OCI-LY1 (cell line): Measurements from ENCODE around the gene ASPHD1.
"Not testable (repeated sequence)": the region's sequence is repeated elsewhere in the genome, so short reads cannot be mapped to it uniquely, and the experiment has no call there.

Source experiments
- H2AFZ ChIP-seq: fragments of 200-600 bp; sonication (generic), shearing (Covaris generic); 2 replicates; pipeline ENCODE4 v1.6.0; 2014; ENCODE audit warnings: antibody characterized with exemption, mild to moderate bottlenecking, low read length
- H3F3A ChIP-seq: fragments of 200-600 bp; sonication (generic), shearing (Covaris generic); 2 replicates; pipeline ENCODE4 v1.6.0; 2014; ENCODE audit warnings: mild to moderate bottlenecking, antibody characterized with exemption, low read length, moderate library complexity; ENCODE audit not compliant: insufficient read depth
- H3K27ac ChIP-seq: fragments of 200-600 bp; sonication (generic); 2 replicates; pipeline ENCODE4 v1.5.1; 2014; ENCODE audit warnings: low read length, mixed run types, mild to moderate bottlenecking, low read depth; ENCODE audit not compliant: poor library complexity, severe bottlenecking
- H3K27me3 ChIP-seq: fragments of 200-600 bp; sonication (generic); 2 replicates; pipeline ENCODE4 v1.6.0; 2014; ENCODE audit warnings: antibody characterized with exemption, mild to moderate bottlenecking, low read length, moderate library complexity; ENCODE audit not compliant: insufficient read depth
- H3K36me3 ChIP-seq: fragments of 200-600 bp; sonication (generic); 2 replicates; pipeline ENCODE4 v1.6.1; 2014; ENCODE audit warnings: mild to moderate bottlenecking, antibody characterized with exemption, low read length, moderate library complexity, mixed read lengths; ENCODE audit not compliant: insufficient read depth
- H3K4me1 ChIP-seq: fragments of 200-600 bp; sonication (generic); 2 replicates; pipeline ENCODE4 v1.5.1; 2014; ENCODE audit warnings: mild to moderate bottlenecking, low read length, moderate library complexity; ENCODE audit not compliant: insufficient read depth, severe bottlenecking
- H3K4me2 ChIP-seq: fragments of 200-600 bp; sonication (generic), shearing (Covaris generic); 2 replicates; pipeline ENCODE4 v1.6.1; 2014; ENCODE audit warnings: low read length
- H3K4me3 ChIP-seq: fragments of 200-600 bp; sonication (generic); 2 replicates; pipeline ENCODE4 v1.5.1; 2014; ENCODE audit warnings: low read length, low read depth, mild to moderate bottlenecking, mixed read lengths; ENCODE audit not compliant: poor library complexity, severe bottlenecking
- H3K79me2 ChIP-seq: fragments of 200-600 bp; shearing (Covaris generic); 2 replicates; pipeline ENCODE4 v1.6.1; 2016; ENCODE audit warnings: mixed run types, low read length, mixed read lengths; ENCODE audit not compliant: insufficient read depth
- H3K9ac ChIP-seq: fragments of 200-600 bp; sonication (generic), shearing (Covaris generic); 2 replicates; pipeline ENCODE4 v1.6.1; 2014; ENCODE audit warnings: mild to moderate bottlenecking, low read length, mixed read lengths
- H3K9me2 ChIP-seq: fragments of 200-600 bp; sonication (generic), shearing (Covaris generic); 2 replicates; pipeline ENCODE4 v1.6.1; 2014; ENCODE audit warnings: low read depth, mild to moderate bottlenecking, low read length, mixed read lengths
- H3K9me3 ChIP-seq: fragments of 200-600 bp; shearing (Covaris generic); 2 replicates; pipeline ENCODE4 v1.6.1; 2014; ENCODE audit warnings: low read length, mixed read lengths
- H4K20me1 ChIP-seq: fragments of 200-600 bp; sonication (generic), shearing (Covaris generic); 2 replicates; pipeline ENCODE4 v1.6.0; 2016; ENCODE audit warnings: mild to moderate bottlenecking, low read length; ENCODE audit not compliant: insufficient read depth
- EZH2 ChIP-seq: fragments of 200-600 bp; sonication (generic), shearing (Covaris generic); IDR thresholded peaks from 2 replicates; pipeline ENCODE4 v1.8.0; 2017; ENCODE audit warnings: borderline replicate concordance, mixed run types, mild to moderate bottlenecking, antibody characterized with exemption, low read length, moderate library complexity, mixed read lengths
- TF ChIP-seq, protein P1 (sequence below): fragments of 200-600 bp; sonication (generic), shearing (Covaris generic); IDR thresholded peaks from 2 replicates; pipeline ENCODE4 v1.5.1; 2017; ENCODE audit warnings: mild to moderate bottlenecking, antibody characterized with exemption, low read length, moderate library complexity, mixed read lengths

The ASPHD1 gene

GRCh38 chr16:29868396-29869009 lies 31.8 kb upstream of the ASPHD1 start:
- Histone ChIP-seq H3K27me3 (0 out of 2 replicates have a peak, but pooled peaks cover 5% of the 10 kb centered on the region), H3K4me3 (no peak overlapping the region), H3K27ac (no peak overlapping the region), H3K9me3 (no peaks in the 10 kb centered on the region), H3K79me2 (no peaks in the 10 kb centered on the region), H3K9me2 (no peaks in the 10 kb centered on the region), H3F3A (no peaks in the 10 kb centered on the region), H4K20me1 (no peaks in the 10 kb centered on the region), H3K9ac (no peak overlapping the region), H3K4me2 (no peak overlapping the region), H2AFZ (no peak overlapping the region), H3K36me3 (no peaks in the 10 kb centered on the region), H3K4me1 (peaks cover 4% of the 10 kb centered on the region)
- no peak for TF ChIP-seq EZH2
- TF ChIP-seq, protein P1, sequence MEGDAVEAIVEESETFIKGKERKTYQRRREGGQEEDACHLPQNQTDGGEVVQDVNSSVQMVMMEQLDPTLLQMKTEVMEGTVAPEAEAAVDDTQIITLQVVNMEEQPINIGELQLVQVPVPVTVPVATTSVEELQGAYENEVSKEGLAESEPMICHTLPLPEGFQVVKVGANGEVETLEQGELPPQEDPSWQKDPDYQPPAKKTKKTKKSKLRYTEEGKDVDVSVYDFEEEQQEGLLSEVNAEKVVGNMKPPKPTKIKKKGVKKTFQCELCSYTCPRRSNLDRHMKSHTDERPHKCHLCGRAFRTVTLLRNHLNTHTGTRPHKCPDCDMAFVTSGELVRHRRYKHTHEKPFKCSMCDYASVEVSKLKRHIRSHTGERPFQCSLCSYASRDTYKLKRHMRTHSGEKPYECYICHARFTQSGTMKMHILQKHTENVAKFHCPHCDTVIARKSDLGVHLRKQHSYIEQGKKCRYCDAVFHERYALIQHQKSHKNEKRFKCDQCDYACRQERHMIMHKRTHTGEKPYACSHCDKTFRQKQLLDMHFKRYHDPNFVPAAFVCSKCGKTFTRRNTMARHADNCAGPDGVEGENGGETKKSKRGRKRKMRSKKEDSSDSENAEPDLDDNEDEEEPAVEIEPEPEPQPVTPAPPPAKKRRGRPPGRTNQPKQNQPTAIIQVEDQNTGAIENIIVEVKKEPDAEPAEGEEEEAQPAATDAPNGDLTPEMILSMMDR, result no peak

DNA sequence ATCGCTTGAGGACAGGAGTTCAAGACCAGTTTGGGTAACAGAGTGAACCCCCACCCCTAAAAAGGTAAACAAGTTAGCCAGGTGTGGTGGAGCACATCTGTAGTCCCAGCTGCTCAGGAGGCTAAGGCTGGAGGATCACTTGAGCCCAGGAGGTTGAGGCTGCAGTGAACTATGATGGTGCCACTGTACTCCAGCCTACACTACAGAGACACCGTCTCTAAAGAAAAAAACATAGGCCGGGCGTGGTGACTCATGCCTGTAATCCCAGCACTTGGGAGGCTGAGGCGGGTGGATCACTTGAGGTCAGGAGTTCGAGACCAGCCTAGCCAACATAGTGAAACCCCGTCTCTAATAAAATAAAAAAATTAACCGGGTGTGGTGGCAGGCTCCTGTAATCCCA lies 31.2 kb upstream of the ASPHD1 start:
- H2AFZ ChIP-seq, H3K27me3 ChIP-seq: not testable (repeated sequence)

DNA sequence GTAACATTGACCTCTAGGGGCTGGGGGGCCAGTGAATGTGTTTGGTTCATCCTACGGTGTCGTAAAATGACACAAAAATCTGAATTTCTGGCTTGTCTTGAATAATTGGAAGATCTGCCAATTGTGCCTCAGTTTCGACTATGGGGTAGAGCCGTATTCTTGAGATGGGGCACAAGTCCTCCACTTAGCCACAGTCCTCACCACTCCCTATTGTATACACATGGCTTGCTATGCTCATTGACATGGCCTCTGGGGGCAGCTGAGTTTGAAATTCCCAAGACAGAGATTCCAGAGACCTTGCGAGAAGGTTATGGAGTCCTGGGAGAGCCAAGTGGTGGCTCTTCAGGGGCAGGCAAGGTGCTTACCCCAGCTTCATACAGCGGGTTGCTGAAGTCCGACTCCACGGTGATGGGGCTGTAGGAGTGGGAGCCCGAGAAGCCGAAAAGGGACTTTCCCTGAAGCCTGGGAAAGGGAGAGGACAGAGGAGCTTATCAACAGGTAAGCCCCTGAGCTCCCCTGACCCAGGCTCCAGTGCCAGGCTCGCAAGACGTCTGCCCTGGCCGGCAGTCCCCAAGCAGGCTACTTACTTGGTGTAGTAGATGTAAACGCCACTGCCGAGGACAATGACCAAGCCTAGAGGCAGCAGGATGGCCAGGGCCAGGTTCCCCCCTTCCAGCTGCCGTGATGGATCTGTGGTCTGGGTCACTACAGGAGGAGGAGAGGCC lies 28.3 kb upstream of the ASPHD1 start:
- Histone ChIP-seq H3K27ac (no peak overlapping the region), H4K20me1 (no peaks in the 10 kb centered on the region), H3K9ac (no peak overlapping the region), H3K4me1 (no peaks in the 10 kb centered on the region), H2AFZ (no peak overlapping the region), H3K9me2 (no peaks in the 10 kb centered on the region), H3K27me3 (0 out of 2 replicates have a peak, but pooled peaks cover 5% of the 10 kb centered on the region), H3K4me2 (no peak overlapping the region), H3F3A (no peaks in the 10 kb centered on the region), H3K79me2 (no peaks in the 10 kb centered on the region), H3K4me3 (no peak overlapping the region), H3K9me3 (no peaks in the 10 kb centered on the region), H3K36me3 (no peaks in the 10 kb centered on the region)
- no peak for TF ChIP-seq EZH2
- TF ChIP-seq, protein P1, result no peak

More for the DNA sequence above, 31.2 kb upstream of the ASPHD1 start:
- H3K79me2 ChIP-seq, H3K4me1 ChIP-seq, H3K9me2 ChIP-seq, H3K9me3 ChIP-seq, H3K4me3 ChIP-seq, H3F3A ChIP-seq, H3K4me2 ChIP-seq, H3K27ac ChIP-seq, H4K20me1 ChIP-seq, H3K9ac ChIP-seq, H3K36me3 ChIP-seq: not testable (repeated sequence)

DNA sequence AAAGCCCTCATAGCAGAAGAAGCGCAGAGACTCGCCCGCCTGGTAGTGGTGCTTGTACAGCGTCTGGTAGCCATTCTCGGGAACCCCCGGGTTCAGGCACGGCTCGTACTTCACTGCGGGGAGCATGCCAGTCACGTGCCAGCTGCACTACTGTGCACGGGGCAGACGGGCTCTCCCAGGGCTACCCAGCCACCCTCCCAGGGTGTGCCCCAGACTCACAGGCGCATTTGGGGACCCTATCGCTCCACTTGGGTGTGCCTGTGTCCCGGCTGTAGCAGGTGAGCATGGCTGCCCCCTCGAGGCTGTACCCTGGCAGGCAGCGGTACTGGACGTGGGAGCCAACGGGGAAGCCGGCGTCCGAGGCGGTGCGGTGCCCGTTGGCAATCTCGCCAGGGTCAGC lies 27.0 kb upstream of the ASPHD1 start:
- H3K9me2 ChIP-seq, result no peaks in the 10 kb centered on the region
- no peak overlapping the region for H3K4me2 ChIP-seq
- no peaks in the 10 kb centered on the region for H3F3A ChIP-seq
- no peak overlapping the region for H3K4me3 ChIP-seq
- no peak overlapping the region for H3K27ac ChIP-seq
- H3K4me1 ChIP-seq, result no peaks in the 10 kb centered on the region
- TF ChIP-seq EZH2, result no peak
- TF ChIP-seq, protein P1, result no peak
- H2AFZ ChIP-seq, result no peak overlapping the region
- no peaks in the 10 kb centered on the region for H4K20me1 ChIP-seq
- no peaks in the 10 kb centered on the region for H3K79me2 ChIP-seq
- H3K27me3 ChIP-seq, result no peaks in the 10 kb centered on the region
- no peaks in the 10 kb centered on the region for H3K36me3 ChIP-seq
- H3K9me3 ChIP-seq, result no peaks in the 10 kb centered on the region
- H3K9ac ChIP-seq, result no peak overlapping the region
